Skeletal muscle tissue (tissue), 4 donors: Measurements from ENCODE around the gene BARHL1. TPM values are rescaled to one million over a fixed set of nuclear protein-coding genes. Genes with fewer than 3 reads are reported as not detected.

Source experiments
- H3K27ac ChIP-seq: one replicate; pipeline ENCODE4 v1.7.0; 2013; ENCODE audit warnings: mild to moderate bottlenecking, low read depth, low read length, inconsistent platforms
- H3K27me3 ChIP-seq, 3 donors: one replicate each; pipeline ENCODE4 v1.7.0; 2013; ENCODE audit warnings: low read length in 3 of 3; ENCODE audit not compliant: control insufficient read depth in 3 of 3, insufficient read depth in 3 of 3
- H3K36me3 ChIP-seq, 3 donors: one replicate each; pipeline ENCODE4 v1.7.0; 2013; ENCODE audit warnings: low read length in 3 of 3; ENCODE audit not compliant: control insufficient read depth in 3 of 3, insufficient read depth in 3 of 3
- H3K4me1 ChIP-seq, 3 donors: one replicate each; pipeline ENCODE4 v1.7.0; 2013; ENCODE audit warnings: low read length in 3 of 3, mild to moderate bottlenecking in 3 of 3; ENCODE audit not compliant: control insufficient read depth in 3 of 3, insufficient read depth in 3 of 3
- H3K4me3 ChIP-seq, 3 donors: one replicate each; pipeline ENCODE4 v1.7.0; 2013; ENCODE audit warnings: low read length in 3 of 3
- H3K9ac ChIP-seq, 3 donors: one replicate each; pipeline ENCODE4 v1.7.0; 2013; ENCODE audit warnings: low read length in 3 of 3, mild to moderate bottlenecking in 3 of 3, moderate library complexity in 2 of 3, low read depth in 1 of 3
- H3K9me3 ChIP-seq, 3 donors: one replicate each; pipeline ENCODE4 v1.7.0; 2013; ENCODE audit warnings: low read length in 3 of 3; ENCODE audit not compliant: control insufficient read depth in 3 of 3
- total RNA-seq: library from RNA; depleted of rRNA; stranded (reverse); fragments of >200 nt; gene quantifications from one replicate; pipeline ENCODE4 v1.2.3, GENCODE V29; 2014
- donor health status: Osteomylitis.

Gene BARHL1
- not detected for total RNA-seq

GRCh38 chr9:132582276-132582785 is at the start of gene BARHL1:
TSS of gene BARHL1 (plus strand) at chr9:132582606. CDS start at chr9:132582798, 192 bp downstream.
- Histone ChIP-seq H3K4me1 (peaks cover 0 to 7% (median 5%) of the 10 kb centered on the region in 3 donors), H3K27me3 (peaks cover 80 to 86% (median 85%) of the 10 kb centered on the region in 3 donors), H3K36me3 (no peaks in the 10 kb centered on the region), H3K27ac (no peak within 1 kb of the TSS), H3K4me3 (peak within 1 kb of the TSS in 1 of 3 donors; percentile 12), H3K9ac (no peak within 1 kb of the TSS), H3K9me3 (no peaks in the 10 kb centered on the region)

- peaks cover 22 to 26% (median 23%) of the 10 kb centered on the region in 3 donors for H3K27me3 ChIP-seq
- no peaks in the 10 kb centered on the region for H3K9me3 ChIP-seq
- no peaks in the 10 kb centered on the region for H3K36me3 ChIP-seq
- no peak overlapping the region for H3K9ac ChIP-seq
- no peaks in the 10 kb centered on the region for H3K4me1 ChIP-seq
- H3K27ac ChIP-seq, result no peak overlapping the region
- no peak overlapping the region for H3K4me3 ChIP-seq
These were observed 47.6 kb upstream of the BARHL1 start for GRCh38 chr9:132534832-132535231.

- no peaks in the 10 kb centered on the region for H3K4me1 ChIP-seq
- H3K9me3 ChIP-seq, result no peaks in the 10 kb centered on the region
- H3K27ac ChIP-seq, result no peak overlapping the region
- peaks cover 18 to 23% (median 22%) of the 10 kb centered on the region in 3 donors for H3K27me3 ChIP-seq
- H3K4me3 ChIP-seq, result no peak overlapping the region
- no peak overlapping the region for H3K9ac ChIP-seq
- no peaks in the 10 kb centered on the region for H3K36me3 ChIP-seq
These were observed 46.3 kb upstream of the BARHL1 start for GRCh38 chr9:132536124-132536523.

- Histone ChIP-seq H3K9me3 (no peaks in the 10 kb centered on the region), H3K9ac (no peak overlapping the region), H3K4me1 (no peaks in the 10 kb centered on the region), H3K36me3 (no peaks in the 10 kb centered on the region), H3K4me3 (no peak overlapping the region), H3K27me3 (peaks cover 15 to 16% (median 16%) of the 10 kb centered on the region in 3 donors), H3K27ac (no peak overlapping the region)
These were observed 45.1 kb upstream of the BARHL1 start for GRCh38 chr9:132537352-132537751.

- Histone ChIP-seq H3K36me3 (no peaks in the 10 kb centered on the region), H3K4me3 (no peak overlapping the region), H3K9me3 (no peaks in the 10 kb centered on the region), H3K27ac (no peak overlapping the region), H3K27me3 (peaks cover 12 to 16% (median 14%) of the 10 kb centered on the region in 3 donors), H3K4me1 (no peaks in the 10 kb centered on the region), H3K9ac (no peak overlapping the region)
These were observed 44.3 kb upstream of the BARHL1 start for GRCh38 chr9:132538071-132538470.

GRCh38 chr9:132539096-132539495 is 43.3 kb upstream of the BARHL1 start:
- H3K27ac ChIP-seq, result no peak overlapping the region
- H3K36me3 ChIP-seq, result no peaks in the 10 kb centered on the region
- H3K27me3 ChIP-seq, result peaks cover 19 to 24% (median 20%) of the 10 kb centered on the region in 3 donors
- no peak overlapping the region for H3K4me3 ChIP-seq
- no peaks in the 10 kb centered on the region for H3K4me1 ChIP-seq
- H3K9ac ChIP-seq, result no peak overlapping the region
- no peaks in the 10 kb centered on the region for H3K9me3 ChIP-seq

- Histone ChIP-seq H3K4me1 (no peaks in the 10 kb centered on the region), H3K36me3 (no peaks in the 10 kb centered on the region), H3K27me3 (peaks cover 33 to 44% (median 37%) of the 10 kb centered on the region in 3 donors), H3K4me3 (no peak overlapping the region), H3K9me3 (no peaks in the 10 kb centered on the region), H3K9ac (no peak overlapping the region), H3K27ac (no peak overlapping the region)
These were observed 41.4 kb upstream of the BARHL1 start for GRCh38 chr9:132541051-132541450.

- peaks cover 0 to 5% (median 0%) of the 10 kb centered on the region in 3 donors for H3K4me1 ChIP-seq
- no peak overlapping the region for H3K4me3 ChIP-seq
- H3K9me3 ChIP-seq, result no peaks in the 10 kb centered on the region
- H3K9ac ChIP-seq, result no peak overlapping the region
- H3K36me3 ChIP-seq, result no peaks in the 10 kb centered on the region
- H3K27me3 ChIP-seq, result peaks cover 33 to 55% (median 45%) of the 10 kb centered on the region in 3 donors
- H3K27ac ChIP-seq, result no peak overlapping the region
These were observed 40.3 kb upstream of the BARHL1 start for GRCh38 chr9:132541870-132542830.

- Histone ChIP-seq H3K9me3 (no peaks in the 10 kb centered on the region), H3K4me1 (peaks cover 0 to 5% (median 0%) of the 10 kb centered on the region in 3 donors), H3K27me3 (peaks cover 35 to 55% (median 53%) of the 10 kb centered on the region in 3 donors), H3K36me3 (no peaks in the 10 kb centered on the region), H3K27ac (no peak overlapping the region), H3K4me3 (no peak overlapping the region), H3K9ac (no peak overlapping the region)
These were observed 39.2 kb upstream of the BARHL1 start for GRCh38 chr9:132543251-132543650.

- H3K9me3 ChIP-seq, result no peaks in the 10 kb centered on the region
- no peaks in the 10 kb centered on the region for H3K36me3 ChIP-seq
- no peak overlapping the region for H3K9ac ChIP-seq
- no peak overlapping the region for H3K4me3 ChIP-seq
- H3K27ac ChIP-seq, result no peak overlapping the region
- H3K27me3 ChIP-seq, result peaks cover 35 to 55% (median 53%) of the 10 kb centered on the region in 3 donors
- peaks cover 0 to 5% (median 0%) of the 10 kb centered on the region in 3 donors for H3K4me1 ChIP-seq
These were observed 38.4 kb upstream of the BARHL1 start for GRCh38 chr9:132543960-132544359.
